Hematopoietic multipotent progenitor cell treated with erythropoietin and hydrocortisone succinate and interleukin-3 and kit ligand, for 6 days (in vitro differentiated cells): ENCODE results near the gene MYO1D.
A peak's percentile ranks its signal among the peaks of the same experiment; 100 is the strongest.
"Not testable (repeated sequence)": the region's sequence is repeated elsewhere in the genome, so short reads cannot be mapped to it uniquely, and the experiment has no call there.

Experiments
- DNase-seq: peaks from one replicate; pipeline ENCODE4 v3.0.0-alpha.2; 2015

MYO1D gene

DNA sequence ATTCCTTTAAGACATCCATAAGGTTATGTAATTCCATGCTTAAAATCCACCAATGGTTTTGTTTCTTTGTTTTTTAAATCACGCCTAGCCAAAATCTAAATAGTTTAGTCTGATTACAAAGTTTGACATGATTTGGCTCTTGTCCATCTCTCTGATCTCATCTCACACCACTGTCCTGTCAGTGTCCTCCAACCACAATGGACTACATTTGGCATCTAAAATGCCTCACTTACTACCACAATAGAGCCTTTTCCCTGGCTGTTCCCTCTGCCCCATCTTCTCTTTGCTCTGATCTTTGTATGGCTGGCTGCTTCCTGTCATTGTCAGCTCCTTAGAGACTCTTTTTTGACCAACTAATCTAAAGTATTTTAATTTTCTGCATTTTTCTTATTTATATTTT is 157.2 kb downstream of the MYO1D start:
- DNase-seq = no peak

DNA sequence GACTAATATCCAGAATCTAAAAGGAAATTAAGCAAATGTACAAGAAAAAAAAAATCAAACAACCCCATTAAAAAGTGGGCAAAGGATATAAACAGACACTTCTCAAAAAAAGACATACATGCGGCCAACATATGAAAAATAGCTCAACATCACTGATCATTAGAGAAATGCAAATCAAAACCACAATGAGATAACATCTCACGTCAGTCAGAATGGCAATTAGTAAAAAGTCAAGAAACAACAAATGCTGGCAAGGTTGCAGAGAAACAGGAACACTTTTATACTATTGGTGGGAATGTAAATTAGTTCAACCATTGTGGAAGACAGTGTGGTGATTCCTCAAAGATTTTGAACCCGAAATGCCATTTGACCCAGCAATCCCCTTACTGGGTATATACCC is 162.0 kb downstream of the MYO1D start:
- DNase-seq = not testable (repeated sequence)

GRCh38 chr17:32714206-32714605 is 162.7 kb downstream of the MYO1D start:
- DNase-seq = not testable (repeated sequence)

DNA sequence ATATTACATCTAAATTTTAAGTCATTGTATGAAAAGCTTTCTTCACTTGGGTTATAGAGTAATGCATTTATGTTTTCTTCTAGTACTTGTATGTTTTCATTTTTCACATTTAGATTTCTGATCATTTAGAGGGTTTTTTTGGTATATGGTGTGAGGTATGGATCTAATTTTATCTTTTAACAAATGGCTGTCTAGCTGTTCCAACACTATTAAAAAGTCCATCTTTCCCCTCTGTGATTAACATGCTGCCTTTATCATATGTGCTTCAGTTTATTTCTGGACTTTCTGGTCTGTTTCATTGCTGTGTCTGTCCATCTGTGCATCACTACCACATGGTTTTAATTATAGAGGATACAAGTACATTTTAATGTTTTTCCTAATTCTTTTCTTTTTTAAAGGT is 163.8 kb downstream of the MYO1D start:
- DNase-seq = no peak

- DNase-seq = no peak
These were observed 167.4 kb downstream of the MYO1D start for GRCh38 chr17:32709562-32709961.

DNA sequence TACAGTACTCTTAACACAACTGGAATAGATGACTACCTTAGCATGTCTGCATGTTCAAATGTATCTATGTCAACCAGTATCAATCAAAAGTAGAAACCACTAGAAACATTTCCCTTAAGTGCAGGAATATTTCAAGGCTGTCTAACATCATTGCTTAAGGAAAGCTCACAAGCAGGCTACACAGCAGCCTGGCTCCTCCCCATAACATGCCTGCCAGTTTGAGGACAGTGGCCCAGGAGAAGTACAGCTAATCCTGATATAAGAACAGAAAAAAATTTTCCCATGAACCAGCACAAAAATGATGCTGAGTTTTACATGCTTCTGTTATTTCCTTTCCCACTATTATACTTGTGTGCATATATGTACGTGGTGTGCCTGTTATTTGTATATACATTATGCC is 175.1 kb downstream of the MYO1D start:
- no peak for DNase-seq

DNA sequence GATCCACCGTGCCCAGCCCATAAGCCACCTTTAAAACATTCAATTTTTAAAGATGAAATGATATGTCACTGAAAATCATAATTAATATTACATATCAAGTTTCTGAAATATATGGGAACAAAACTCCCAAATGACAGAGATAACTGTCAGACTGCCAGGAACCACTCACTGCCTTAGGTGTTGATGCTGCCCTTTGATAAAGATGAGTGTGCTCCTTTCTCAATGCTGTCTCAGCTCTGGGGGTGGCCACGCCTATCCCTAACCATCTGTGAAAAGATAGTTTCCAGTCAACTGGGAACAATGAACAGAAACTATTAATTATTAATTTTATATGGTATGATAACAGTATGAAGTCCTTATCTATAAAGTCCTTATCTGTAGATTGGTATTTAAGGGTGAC is 177.7 kb downstream of the MYO1D start:
- DNase-seq = peak; percentile 13

- no peak for DNase-seq
These were observed 178.9 kb downstream of the MYO1D start for GRCh38 chr17:32697728-32698625.

GRCh38 chr17:32696426-32696825 is 180.5 kb downstream of the MYO1D start:
- no peak for DNase-seq

GRCh38 chr17:32695864-32696263 is 181.1 kb downstream of the MYO1D start:
- no peak for DNase-seq

DNA sequence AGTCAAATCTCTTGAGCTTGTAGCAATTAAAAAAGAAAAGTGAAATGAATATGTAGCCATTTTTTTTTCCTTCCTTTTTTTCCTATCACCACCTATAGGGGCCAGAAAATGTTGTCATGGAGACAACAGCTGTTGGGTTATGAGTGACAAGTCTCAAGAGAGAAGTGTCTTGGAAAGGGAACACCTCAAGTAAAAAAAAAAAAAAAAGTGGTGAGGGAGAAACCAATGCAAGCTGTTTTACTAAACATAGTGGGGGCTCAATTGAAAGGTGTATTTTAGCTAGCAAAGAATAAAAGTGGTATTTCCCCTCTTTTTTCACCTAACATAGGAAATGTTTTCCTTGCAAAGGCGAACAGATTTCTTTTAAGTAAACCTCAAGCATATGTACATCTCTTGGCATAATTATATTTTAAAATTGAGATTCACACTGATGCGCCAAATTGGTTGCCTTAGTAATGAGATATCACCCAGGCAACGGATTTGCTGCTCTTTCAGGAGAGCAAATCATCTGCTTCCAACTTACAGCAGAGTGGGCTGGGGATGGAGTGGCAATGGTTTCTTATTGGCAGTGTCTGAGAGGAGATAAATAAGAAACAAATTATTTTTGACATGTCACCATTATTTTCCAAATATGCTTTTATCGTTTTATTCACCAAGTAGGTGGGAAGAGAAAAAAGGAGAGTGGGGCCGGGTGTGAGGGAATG is 183.6 kb downstream of the MYO1D start:
- no peak for DNase-seq

- DNase-seq = no peak
These were observed 184.7 kb downstream of the MYO1D start for GRCh38 chr17:32692179-32692578.

GRCh38 chr17:32689348-32689747 is 187.6 kb downstream of the MYO1D start:
- DNase-seq = no peak

GRCh38 chr17:32688221-32688620 is 188.7 kb downstream of the MYO1D start:
- no peak for DNase-seq

DNA sequence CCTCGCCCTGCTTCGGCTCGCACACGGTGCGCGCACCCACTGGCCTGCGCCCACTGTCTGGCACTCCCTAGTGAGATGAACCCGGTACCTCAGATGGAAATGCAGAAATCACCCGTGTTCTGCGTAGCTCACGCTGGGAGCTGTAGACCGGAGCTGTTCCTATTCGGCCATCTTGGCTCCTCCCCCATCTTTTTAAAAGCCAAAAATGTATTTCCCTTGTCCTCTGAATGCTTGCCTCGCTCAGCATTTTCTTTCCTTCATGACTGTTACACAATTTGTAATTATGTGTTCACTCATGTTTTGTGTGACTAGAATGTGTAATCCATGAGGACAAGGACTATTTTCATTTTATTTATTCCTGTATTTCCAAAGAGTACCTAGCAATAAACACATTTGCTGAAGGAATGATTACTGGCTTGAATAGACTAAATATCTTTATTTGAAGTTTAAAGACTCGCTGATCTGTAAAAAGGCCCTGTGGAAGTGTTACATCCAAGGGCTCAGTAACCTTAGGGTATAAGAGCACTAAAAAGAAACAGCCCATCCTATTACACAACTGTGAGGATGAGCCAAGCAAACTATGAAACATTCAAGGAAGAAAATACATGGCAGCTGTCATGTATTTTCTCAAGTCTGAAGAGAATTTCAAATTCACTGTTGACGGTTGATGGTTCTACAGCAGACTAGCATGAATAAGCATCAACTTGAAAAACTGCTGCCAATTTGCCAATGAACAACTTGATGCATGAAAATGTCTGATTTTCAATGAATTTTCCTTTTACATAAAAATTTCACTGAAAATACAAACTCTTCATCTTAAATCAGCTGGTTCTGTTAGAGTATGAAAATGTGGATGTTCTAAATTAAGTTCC is 192.6 kb downstream of the MYO1D start:
- DNase-seq = no peak

- no peak for DNase-seq
These were observed 203.0 kb downstream of the MYO1D start for GRCh38 chr17:32673964-32674363.

DNA sequence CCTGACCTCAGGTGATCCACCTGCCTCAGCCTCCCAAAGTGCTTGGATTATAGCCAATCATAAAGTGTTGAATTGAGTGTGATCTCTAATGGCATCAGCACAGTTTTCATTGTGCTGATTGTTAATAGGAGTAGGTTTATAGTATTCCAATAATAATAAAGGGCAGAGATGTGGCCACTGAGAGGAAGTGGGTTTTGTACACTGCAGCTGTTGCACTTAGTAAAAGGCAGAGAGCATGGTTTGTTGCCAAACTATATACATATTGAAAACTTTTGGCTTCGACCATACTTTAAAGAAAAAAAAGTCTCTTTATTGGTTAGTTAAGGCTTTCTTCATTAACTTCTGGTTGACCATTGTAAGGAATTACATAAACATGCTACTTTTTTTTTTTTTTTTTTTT is 204.2 kb downstream of the MYO1D start:
- DNase-seq = peak; percentile 9

- DNase-seq = peak; percentile 85
These were observed 205.0 kb downstream of the MYO1D start for GRCh38 chr17:32671896-32672295.

DNA sequence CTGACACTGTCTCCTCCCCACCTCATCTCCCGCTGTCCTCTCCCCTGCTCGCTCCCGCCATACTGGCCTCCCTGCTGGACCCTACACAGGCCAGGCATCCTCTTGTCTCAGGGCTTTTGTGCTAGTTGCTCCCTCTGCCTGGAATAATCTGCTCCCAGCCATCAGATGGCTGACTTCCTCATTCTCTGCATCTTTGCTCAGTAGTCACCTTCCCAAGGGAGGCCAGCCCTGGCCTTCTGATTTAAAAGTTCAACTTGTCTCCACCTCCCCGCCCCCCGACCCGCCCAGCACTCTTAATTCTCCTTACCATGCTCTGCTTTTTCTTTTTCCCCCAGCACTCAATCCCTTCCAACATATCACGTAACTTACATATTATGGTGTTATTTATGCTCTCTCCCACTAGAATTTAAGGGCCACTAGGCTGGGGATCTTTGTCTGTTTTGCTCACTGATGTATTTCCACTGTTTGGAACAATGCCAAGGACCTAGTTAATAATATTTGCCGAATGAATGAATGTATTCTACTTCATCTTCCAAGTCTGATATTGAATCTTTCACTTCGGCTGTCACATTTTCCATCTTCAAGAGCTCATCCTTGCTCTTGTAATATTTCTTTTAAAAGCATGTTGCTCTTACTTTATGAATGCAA is 211.9 kb downstream of the MYO1D start:
- peak; percentile 12 for DNase-seq

- DNase-seq = no peak
These were observed 216.4 kb downstream of the MYO1D start for GRCh38 chr17:32660496-32660985.

DNA sequence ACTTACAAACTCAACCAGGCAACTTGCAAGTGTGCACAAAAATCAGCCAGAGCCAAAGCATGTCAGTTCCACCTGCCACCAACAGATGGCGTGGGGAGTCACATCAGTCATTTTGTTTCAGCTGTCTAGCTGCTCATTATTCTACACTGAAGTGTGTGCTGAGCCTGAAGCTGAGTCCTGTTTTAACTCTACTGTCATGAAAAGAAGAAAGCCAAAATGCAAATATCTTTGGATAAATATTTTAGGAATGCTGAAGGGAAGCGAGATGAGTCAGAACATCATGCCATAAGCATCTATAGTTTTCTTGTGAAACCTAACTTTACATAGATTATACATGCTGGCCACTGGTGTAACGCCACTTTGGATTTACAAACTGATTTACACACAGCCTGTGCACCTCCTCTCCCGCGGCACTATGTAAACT is 217.5 kb downstream of the MYO1D start:
- peak; percentile 80 for DNase-seq
